ENCODE measurements around the gene C20orf204. TPM values are rescaled to one million over a fixed set of nuclear protein-coding genes. Genes with fewer than 3 reads are reported as not detected.

The C20orf204 gene
- total RNA-seq, 3 donors from 2014 or later: 2.6 to 3.9 (median 3.2) TPM

DNA sequence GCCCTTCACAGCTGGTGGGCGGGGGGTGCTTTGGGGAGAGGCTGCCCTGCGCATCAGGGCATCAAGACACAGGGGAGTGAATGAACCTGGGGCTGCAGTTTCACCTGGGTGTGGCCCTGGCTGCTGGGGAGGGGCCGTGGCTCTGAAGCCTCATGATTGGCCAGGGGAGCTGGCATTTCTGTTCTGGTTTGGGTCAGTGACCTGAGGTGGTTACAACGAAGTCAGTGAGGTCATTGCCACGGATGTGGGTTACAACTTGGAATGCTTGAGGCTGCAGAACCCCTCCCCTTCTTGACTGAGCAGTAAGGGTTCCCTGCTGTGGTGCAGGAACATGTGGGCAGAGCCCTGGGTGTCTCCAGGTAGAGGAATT is 30.0 kb downstream of the C20orf204 start:
- peak; percentile 9 to 20 for ATAC-seq
- DNase-seq: no peak
- peaks cover 42% of the 10 kb centered on the region for H3K4me1 Mint-ChIP-seq (ENCODE audit: low read depth)

GRCh38 chr20:64067005-64067632 is 31.1 kb downstream of the C20orf204 start:
- H3K4me1 Mint-ChIP-seq (ENCODE audit: low read depth): peaks cover 42% of the 10 kb centered on the region
- H3K9me3 Mint-ChIP-seq: no peaks in the 10 kb centered on the region
- DNase-seq: no peak
- H3K4me3 Mint-ChIP-seq: no peak overlapping the region
- H3K27me3 Mint-ChIP-seq (ENCODE audit: low read depth): no peaks in the 10 kb centered on the region
- no peaks in the 10 kb centered on the region for H3K36me3 Mint-ChIP-seq (ENCODE audit: insufficient read depth)
- ATAC-seq: no peak

More for the DNA sequence above, 30.0 kb downstream of the C20orf204 start:
- Mint-ChIP-seq H3K36me3 (ENCODE audit: insufficient read depth) (no peaks in the 10 kb centered on the region), H3K4me3 (peak overlapping the region; percentile 47), H3K9me3 (no peaks in the 10 kb centered on the region), H3K27me3 (ENCODE audit: low read depth) (no peaks in the 10 kb centered on the region)

- Mint-ChIP-seq H3K4me1 (ENCODE audit: low read depth) (peaks cover 42% of the 10 kb centered on the region), H3K4me3 (no peak overlapping the region), H3K9me3 (no peaks in the 10 kb centered on the region), H3K36me3 (ENCODE audit: insufficient read depth) (no peaks in the 10 kb centered on the region), H3K27me3 (ENCODE audit: low read depth) (no peaks in the 10 kb centered on the region)
- DNase-seq (no peak), ATAC-seq (no peak)
Measured at GRCh38 chr20:64067733-64068307, 31.8 kb downstream of the C20orf204 start.

DNA sequence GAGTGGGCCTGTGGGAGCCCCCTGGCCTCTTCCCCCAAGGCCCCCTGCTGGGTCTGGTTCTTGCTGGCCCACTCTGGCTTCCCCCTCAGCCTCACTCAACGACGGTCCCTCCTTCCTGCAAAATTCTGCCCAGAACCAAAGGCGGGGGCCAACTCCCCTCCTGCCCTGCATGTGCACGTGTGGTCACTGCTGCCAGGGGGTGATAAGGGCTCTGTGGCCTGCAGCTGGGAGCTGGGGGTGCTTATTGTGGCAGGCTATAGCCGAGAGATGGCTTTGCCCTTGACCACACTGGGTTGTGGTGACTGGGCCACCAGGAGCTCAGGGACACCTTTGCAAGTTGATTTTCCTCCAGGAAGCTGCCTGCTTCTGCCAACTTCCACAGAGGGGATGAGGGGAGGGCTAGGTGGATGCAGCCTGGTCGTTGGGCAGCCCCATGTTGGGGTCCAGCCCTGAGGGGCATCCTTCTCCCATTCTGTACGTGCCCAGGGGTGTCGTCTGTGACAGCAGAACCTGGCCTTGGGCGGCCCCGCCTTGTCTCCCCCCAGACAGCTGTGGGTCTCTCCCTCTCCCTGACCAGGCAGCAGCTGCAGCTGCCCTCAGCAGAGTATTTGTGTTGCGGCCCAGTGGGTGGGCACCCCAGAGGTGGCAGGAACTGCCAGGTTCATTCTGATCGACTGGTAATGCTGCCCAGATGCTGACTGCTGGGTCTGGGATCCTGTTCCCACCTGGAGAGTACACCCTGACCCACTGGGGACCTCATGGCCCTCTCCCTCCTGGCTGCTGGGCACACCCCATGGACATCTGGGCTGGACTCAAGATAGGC is 32.6 kb downstream of the C20orf204 start:
- ATAC-seq: no peak
- peaks cover 4% of the 10 kb centered on the region for H3K36me3 Mint-ChIP-seq (ENCODE audit: insufficient read depth)
- no peaks in the 10 kb centered on the region for H3K27me3 Mint-ChIP-seq (ENCODE audit: low read depth)
- peaks cover 42% of the 10 kb centered on the region for H3K4me1 Mint-ChIP-seq (ENCODE audit: low read depth)
- no peak for DNase-seq
- H3K9me3 Mint-ChIP-seq: no peaks in the 10 kb centered on the region
- H3K4me3 Mint-ChIP-seq: no peak overlapping the region

DNA sequence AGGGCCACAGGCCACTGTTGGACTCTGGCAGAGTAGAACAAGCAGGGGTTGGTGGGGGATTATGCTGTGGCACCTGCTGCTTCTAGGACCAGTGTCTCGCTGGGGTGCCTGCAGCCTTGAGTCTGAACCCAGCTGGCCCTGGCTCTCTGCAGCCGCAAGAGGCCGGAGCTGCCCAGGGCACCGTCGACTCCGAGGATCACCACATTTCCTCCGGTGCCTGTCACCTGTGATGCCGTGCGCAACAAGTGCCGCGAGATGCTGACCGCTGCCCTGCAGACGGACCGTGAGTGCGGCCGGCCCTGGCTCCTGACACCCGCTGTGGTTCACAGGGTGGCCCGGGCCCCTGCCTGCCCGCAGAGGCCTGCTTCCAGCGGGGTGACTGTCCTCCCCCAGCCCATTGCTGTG is 33.2 kb downstream of the C20orf204 start:
- Mint-ChIP-seq H3K9me3 (no peaks in the 10 kb centered on the region), H3K4me3 (no peak overlapping the region), H3K27me3 (ENCODE audit: low read depth) (no peaks in the 10 kb centered on the region), H3K36me3 (ENCODE audit: insufficient read depth) (peaks cover 6% of the 10 kb centered on the region), H3K4me1 (ENCODE audit: low read depth) (peaks cover 36% of the 10 kb centered on the region)
- no peak for DNase-seq
- no peak for ATAC-seq

- DNase-seq: no peak
- peaks cover 31% of the 10 kb centered on the region for H3K4me1 Mint-ChIP-seq (ENCODE audit: low read depth)
- H3K4me3 Mint-ChIP-seq: no peak overlapping the region
- H3K27me3 Mint-ChIP-seq (ENCODE audit: low read depth): no peaks in the 10 kb centered on the region
- ATAC-seq: no peak
- no peaks in the 10 kb centered on the region for H3K9me3 Mint-ChIP-seq
- peaks cover 6% of the 10 kb centered on the region for H3K36me3 Mint-ChIP-seq (ENCODE audit: insufficient read depth)
Measured at GRCh38 chr20:64069614-64070243, 33.7 kb downstream of the C20orf204 start.

DNA sequence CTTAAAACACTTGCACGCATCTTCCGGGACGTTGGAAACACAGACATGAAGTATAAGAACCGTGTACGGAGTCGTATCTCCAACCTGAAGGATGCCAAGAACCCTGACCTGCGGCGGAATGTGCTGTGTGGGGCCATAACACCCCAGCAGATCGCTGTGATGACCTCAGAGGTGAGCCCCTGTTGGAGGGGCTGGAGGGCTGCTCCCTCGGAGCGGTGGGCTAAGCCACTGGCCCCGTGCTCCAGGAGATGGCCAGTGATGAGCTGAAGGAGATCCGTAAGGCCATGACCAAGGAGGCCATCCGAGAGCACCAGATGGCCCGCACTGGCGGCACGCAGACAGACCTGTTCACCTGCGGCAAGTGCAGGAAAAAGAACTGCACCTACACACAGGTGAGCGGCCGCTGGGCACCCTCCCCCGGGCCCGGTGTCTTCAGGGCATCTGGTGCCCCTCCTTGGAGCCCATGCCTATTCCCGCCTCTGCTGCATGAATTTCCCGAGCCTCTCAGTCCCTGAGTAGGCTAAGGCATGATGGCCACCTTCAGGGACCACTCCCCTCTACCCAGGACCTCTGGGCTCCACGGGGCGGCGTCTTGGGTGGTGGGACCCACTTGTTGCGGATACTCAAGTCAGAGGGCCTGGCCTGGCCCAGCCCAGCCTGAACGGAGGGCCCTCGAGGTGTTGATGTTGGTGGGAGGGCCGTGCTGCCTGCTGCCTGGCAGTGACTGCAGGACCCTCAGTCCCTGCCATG is 34.4 kb downstream of the C20orf204 start:
- DNase-seq (no peak), ATAC-seq (no peak)
- H3K36me3 Mint-ChIP-seq (ENCODE audit: insufficient read depth): peaks cover 6% of the 10 kb centered on the region
- no peaks in the 10 kb centered on the region for H3K9me3 Mint-ChIP-seq
- H3K27me3 Mint-ChIP-seq (ENCODE audit: low read depth): no peaks in the 10 kb centered on the region
- H3K4me1 Mint-ChIP-seq (ENCODE audit: low read depth): peaks cover 25% of the 10 kb centered on the region
- no peak overlapping the region for H3K4me3 Mint-ChIP-seq

DNA sequence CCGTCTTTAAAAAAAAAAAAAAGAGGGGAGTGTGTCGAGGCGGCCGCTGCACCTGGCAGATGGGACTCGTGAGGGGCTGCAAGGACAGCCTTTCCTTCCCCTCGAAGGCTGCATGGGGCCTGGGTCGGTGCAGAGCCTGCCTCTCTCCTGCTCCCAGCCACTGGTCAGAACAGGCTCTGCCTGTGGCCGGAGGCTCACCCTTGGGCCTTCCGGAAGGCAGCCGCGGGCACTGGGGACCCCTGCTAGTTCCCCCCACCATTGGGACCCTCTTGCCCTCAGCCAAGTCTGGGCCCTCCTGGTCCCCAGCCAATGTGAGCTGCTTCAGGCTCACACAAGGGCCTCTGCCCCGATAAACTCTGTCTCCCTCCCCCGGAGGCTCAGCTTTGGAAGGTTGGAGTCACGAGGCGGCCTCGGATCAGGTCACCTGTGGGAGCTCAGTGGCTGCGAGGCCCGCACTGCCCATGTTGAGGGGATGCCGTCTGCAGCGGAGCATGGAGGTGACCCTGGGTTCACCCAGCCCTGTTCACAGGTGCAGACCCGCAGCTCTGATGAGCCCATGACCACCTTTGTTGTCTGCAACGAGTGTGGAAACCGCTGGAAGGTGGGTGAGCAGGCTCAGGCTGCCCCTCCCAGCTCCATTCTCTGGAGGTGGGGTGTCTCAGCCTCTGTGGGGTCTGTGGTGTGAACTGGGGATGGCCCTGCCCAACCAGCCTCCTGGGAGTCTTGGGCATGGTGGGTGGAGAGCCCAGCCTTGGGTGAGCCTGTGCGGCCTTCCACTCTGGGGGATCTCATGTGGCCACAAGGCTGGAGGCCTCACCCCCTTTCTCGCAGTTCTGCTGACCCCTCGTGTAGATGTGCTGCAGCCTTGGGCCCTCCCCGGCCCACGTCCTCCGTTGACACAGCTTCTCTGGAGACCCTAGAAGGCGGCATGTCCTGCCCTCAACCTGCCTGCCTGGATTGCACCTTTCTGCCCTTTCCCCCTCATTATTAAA is 35.7 kb downstream of the C20orf204 start:
- ATAC-seq (no peak), DNase-seq (no peak)
- no peaks in the 10 kb centered on the region for H3K9me3 Mint-ChIP-seq
- no peak overlapping the region for H3K4me3 Mint-ChIP-seq
- peaks cover 6% of the 10 kb centered on the region for H3K36me3 Mint-ChIP-seq (ENCODE audit: insufficient read depth)
- peaks cover 15% of the 10 kb centered on the region for H3K4me1 Mint-ChIP-seq (ENCODE audit: low read depth)
- H3K27me3 Mint-ChIP-seq (ENCODE audit: low read depth): no peaks in the 10 kb centered on the region

- peaks cover 6% of the 10 kb centered on the region for H3K36me3 Mint-ChIP-seq (ENCODE audit: insufficient read depth)
- H3K9me3 Mint-ChIP-seq: no peaks in the 10 kb centered on the region
- H3K27me3 Mint-ChIP-seq (ENCODE audit: low read depth): no peaks in the 10 kb centered on the region
- no peak for DNase-seq
- H3K4me1 Mint-ChIP-seq (ENCODE audit: low read depth): peaks cover 14% of the 10 kb centered on the region
- no peak overlapping the region for H3K4me3 Mint-ChIP-seq
- no peak for ATAC-seq
Measured at GRCh38 chr20:64072498-64073063, 36.6 kb downstream of the C20orf204 start.

GRCh38 chr20:64073476-64074183 is 37.6 kb downstream of the C20orf204 start:
- Mint-ChIP-seq H3K4me1 (ENCODE audit: low read depth) (peaks cover 17% of the 10 kb centered on the region), H3K9me3 (no peaks in the 10 kb centered on the region), H3K36me3 (ENCODE audit: insufficient read depth) (peaks cover 6% of the 10 kb centered on the region), H3K4me3 (no peak overlapping the region), H3K27me3 (ENCODE audit: low read depth) (no peaks in the 10 kb centered on the region)
- no peak for DNase-seq
- ATAC-seq: no peak

DNA sequence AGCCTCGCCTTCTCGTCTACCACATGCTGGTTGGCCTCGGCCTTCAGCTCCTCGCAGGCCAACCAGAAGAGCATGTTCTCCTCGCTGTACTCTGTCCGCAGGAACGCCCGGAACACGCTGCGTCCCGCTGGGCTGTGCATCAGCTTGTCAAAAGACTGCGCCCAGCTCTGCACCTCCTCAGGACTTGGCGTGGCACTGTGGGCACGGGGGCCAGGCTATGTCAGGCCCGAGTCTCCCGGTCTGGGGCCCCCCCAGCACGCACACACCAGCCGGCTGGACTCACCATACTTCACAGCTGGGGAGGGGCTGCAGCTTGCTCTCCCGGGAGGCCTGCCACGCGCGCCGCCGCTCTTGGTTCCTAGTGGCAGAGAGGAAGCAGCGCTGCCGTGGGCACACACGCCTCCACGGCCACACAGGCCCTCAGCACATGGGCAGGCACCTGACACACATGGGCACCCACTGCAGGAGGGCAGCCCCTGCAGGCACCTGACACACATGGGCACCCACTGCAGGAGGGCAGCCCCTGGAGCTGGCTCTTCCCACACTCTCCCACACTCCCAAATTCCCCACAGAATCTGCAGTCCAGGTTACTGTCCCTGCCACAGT is 38.3 kb downstream of the C20orf204 start:
- H3K4me3 Mint-ChIP-seq: no peak overlapping the region
- no peaks in the 10 kb centered on the region for H3K27me3 Mint-ChIP-seq (ENCODE audit: low read depth)
- no peak for ATAC-seq

GRCh38 chr20:64074963-64075362 is 39.0 kb downstream of the C20orf204 start:
- DNase-seq (no peak), ATAC-seq (no peak)
- no peaks in the 10 kb centered on the region for H3K9me3 Mint-ChIP-seq
- H3K4me3 Mint-ChIP-seq: no peak overlapping the region
- peaks cover 21% of the 10 kb centered on the region for H3K4me1 Mint-ChIP-seq (ENCODE audit: low read depth)
- no peaks in the 10 kb centered on the region for H3K27me3 Mint-ChIP-seq (ENCODE audit: low read depth)
- peaks cover 6% of the 10 kb centered on the region for H3K36me3 Mint-ChIP-seq (ENCODE audit: insufficient read depth)

More for the DNA sequence above, 38.3 kb downstream of the C20orf204 start:
- DNase-seq: no peak
- Mint-ChIP-seq H3K36me3 (ENCODE audit: insufficient read depth) (peaks cover 6% of the 10 kb centered on the region), H3K4me1 (ENCODE audit: low read depth) (peaks cover 21% of the 10 kb centered on the region), H3K9me3 (no peaks in the 10 kb centered on the region)
